Tibial artery (tissue), 4 donors: ENCODE data around the gene ADCY7.

Source experiments
- DNase-seq, 2 donors: peaks; one replicate each; pipeline ENCODE4 v3.0.0-alpha.2; 2019
- H3K27ac ChIP-seq, 2 donors: fragments of 200-600 bp; sonication (generic) in 1 of 2; 1 replicate in 1 of 2; 2 replicates in 1 of 2; pipeline ENCODE4 v1.5.1; 2018 to 2019; ENCODE audit warnings: mild to moderate bottlenecking in 1 of 2
- H3K27me3 ChIP-seq, 2 donors: fragments of 200-600 bp; sonication (generic) in 1 of 2; one replicate each; pipeline versions ENCODE4 v1.5.1 to v1.6.0; 2016 to 2019
- H3K36me3 ChIP-seq, 3 donors: fragments of 200-600 bp; sonication (generic) in 2 of 3; one replicate each; pipeline ENCODE4 v1.5.1; 2016 to 2019; ENCODE audit warnings: mild to moderate bottlenecking in 2 of 3
- H3K4me1 ChIP-seq, 4 donors: fragments of 200-600 bp; sonication (generic) in 2 of 4; 1 replicate in 3 of 4; 2 replicates in 1 of 4; pipeline ENCODE4 v1.5.1; 2016 to 2019
- H3K4me3 ChIP-seq, 2 donors: fragments of 200-600 bp; sonication (generic) in 1 of 2; 1 replicate in 1 of 2; 2 replicates in 1 of 2; pipeline ENCODE4 v1.5.1; 2018 to 2019; ENCODE audit warnings: mild to moderate bottlenecking in 2 of 2
- H3K9me3 ChIP-seq, 3 donors: fragments of 200-600 bp; sonication (generic) in 1 of 3; one replicate each; pipeline ENCODE4 v1.5.1; 2016 to 2019
- intact Hi-C: fragments of 100-400 bp; cut with DNase I; formaldehyde crosslinking; loops from one replicate; pipeline ENCODE4 v1.15.0; 2023; ENCODE audit warnings: low total_unique reads
- TF ChIP-seq, protein P1 (sequence below), 2 experiments: fragments of 200-600 bp in 1 of 2; fragments of 450-650 bp in 1 of 2; IDR thresholded peaks; one replicate each; pipeline ENCODE4 v1.5.1; 2017 to 2019; ENCODE audit warnings: antibody characterized with exemption in 2 of 2, mild to moderate bottlenecking in 1 of 2, moderate library complexity in 1 of 2

Gene ADCY7

DNA sequence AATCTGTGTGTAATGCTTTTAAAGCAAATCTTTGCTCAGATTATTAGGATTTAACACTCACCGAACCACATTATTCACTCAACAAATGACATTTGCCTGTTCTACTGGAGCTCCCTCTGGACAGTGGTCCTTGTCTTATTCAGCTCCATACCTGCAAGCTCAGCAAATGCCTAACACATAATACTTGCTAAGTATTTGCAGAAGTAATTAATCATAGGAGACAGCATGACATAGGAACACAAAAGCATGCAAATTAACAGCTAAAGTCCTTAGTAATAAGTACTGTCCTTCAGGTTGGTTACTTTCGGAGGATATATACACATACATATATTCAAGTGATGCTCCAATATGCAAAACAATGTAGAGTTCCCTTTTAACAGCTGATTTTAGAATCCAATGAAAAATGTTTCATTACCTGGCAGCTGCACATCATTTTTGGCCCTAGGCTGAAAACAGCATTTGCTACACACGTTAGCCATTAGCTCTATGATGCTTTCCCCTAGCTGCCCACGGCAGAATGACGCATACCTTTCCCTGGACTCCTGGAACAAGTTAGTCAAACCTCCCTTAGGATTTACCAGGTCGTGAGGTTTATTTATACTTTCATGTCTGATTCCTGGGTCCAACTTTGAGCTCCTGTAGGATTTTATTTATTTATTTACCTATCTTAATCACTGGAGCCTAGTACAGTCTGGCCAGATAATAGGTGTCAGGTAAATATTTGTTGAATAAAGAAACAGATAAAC is 93.9 kb downstream of the ADCY7 start:
- TF ChIP-seq, protein P1, sequence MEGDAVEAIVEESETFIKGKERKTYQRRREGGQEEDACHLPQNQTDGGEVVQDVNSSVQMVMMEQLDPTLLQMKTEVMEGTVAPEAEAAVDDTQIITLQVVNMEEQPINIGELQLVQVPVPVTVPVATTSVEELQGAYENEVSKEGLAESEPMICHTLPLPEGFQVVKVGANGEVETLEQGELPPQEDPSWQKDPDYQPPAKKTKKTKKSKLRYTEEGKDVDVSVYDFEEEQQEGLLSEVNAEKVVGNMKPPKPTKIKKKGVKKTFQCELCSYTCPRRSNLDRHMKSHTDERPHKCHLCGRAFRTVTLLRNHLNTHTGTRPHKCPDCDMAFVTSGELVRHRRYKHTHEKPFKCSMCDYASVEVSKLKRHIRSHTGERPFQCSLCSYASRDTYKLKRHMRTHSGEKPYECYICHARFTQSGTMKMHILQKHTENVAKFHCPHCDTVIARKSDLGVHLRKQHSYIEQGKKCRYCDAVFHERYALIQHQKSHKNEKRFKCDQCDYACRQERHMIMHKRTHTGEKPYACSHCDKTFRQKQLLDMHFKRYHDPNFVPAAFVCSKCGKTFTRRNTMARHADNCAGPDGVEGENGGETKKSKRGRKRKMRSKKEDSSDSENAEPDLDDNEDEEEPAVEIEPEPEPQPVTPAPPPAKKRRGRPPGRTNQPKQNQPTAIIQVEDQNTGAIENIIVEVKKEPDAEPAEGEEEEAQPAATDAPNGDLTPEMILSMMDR (IDR thresholded peaks at IDR 0.05), result no peak
- H3K9me3 ChIP-seq, result no peaks in the 10 kb centered on the region
- DNase-seq, result peak in 1 of 2 donors; percentile 87
- H3K36me3 ChIP-seq, result peaks cover 0 to 19% (median 14%) of the 10 kb centered on the region in 3 donors
- H3K4me3 ChIP-seq, result no peak overlapping the region
- H3K27ac ChIP-seq, result peak overlapping the region; percentile 65 to 67
- H3K4me1 ChIP-seq, result peaks cover 0 to 61% (median 25%) of the 10 kb centered on the region in 4 donors
- intact Hi-C loops, result loop anchor here (5.0 to 10.0 kb wide), 2 partner anchors 338 to 385 kb away; partner anchors contain the start of gene CYLD
- H3K27me3 ChIP-seq, result no peaks in the 10 kb centered on the region

DNA sequence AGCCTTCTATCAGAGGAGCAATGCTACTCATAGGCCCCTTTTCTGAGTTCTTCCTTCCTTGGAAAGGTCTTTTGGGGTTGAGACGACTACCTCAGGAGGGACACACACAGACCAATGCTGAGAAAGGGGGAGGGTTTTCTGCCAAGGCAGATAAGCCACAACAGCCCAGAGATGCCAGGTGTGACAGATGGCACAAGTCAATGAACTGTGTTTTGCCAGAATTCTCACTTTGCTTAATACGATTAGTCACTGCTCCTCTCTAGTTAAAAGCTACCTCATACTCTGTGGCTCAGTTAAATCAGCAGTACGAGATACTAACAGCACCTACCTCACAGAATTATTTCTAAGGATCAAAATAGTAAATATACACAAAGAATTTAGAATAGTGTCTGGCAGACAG is 94.4 kb downstream of the ADCY7 start:
- H3K4me1 ChIP-seq, result peaks cover 0 to 67% (median 26%) of the 10 kb centered on the region in 4 donors
- peaks cover 0 to 19% (median 14%) of the 10 kb centered on the region in 3 donors for H3K36me3 ChIP-seq
- H3K4me3 ChIP-seq, result no peak overlapping the region
- no peak for DNase-seq
- H3K27me3 ChIP-seq, result no peaks in the 10 kb centered on the region
- intact Hi-C loops, result loop anchor here (5.0 to 10.0 kb wide), 2 partner anchors 338 to 384 kb away; partner anchors contain the start of gene CYLD
- H3K9me3 ChIP-seq, result no peaks in the 10 kb centered on the region
- TF ChIP-seq, protein P1 (IDR thresholded peaks at IDR 0.05), result no peak
- H3K27ac ChIP-seq, result peak overlapping the region; percentile 65 to 67

DNA sequence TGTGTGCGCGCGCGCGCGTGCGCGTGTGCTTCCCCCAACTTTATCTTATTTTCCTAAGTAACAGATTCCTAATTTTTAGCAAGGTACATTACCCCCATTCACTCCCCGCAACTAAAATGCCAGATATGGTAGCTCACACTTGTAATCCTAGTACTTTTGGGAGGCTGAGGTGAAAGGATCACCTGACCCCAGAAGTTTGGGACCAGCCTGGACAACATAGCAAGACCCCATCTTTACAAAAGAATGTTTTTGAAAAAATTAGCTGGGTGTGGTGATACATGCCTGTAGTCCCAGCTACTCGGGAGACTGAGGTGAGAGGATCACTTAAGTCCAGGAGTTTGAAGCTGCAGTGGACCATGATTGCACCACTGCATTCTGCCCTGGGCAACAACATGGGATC is 97.3 kb downstream of the ADCY7 start:
- intact Hi-C loops, result loop anchor here (5.0 to 10.0 kb wide), 2 partner anchors 341 to 381 kb away; partner anchors contain the start of gene CYLD
- H3K4me3 ChIP-seq, result no peak overlapping the region
- peaks cover 0 to 14% (median 9%) of the 10 kb centered on the region in 3 donors for H3K36me3 ChIP-seq
- H3K27me3 ChIP-seq, result no peaks in the 10 kb centered on the region
- H3K4me1 ChIP-seq, result peaks cover 0 to 83% (median 43%) of the 10 kb centered on the region in 4 donors
- peak overlapping the region in 1 of 2 donors; percentile 20 for H3K27ac ChIP-seq
- TF ChIP-seq, protein P1 (IDR thresholded peaks at IDR 0.05), result no peak
- no peak for DNase-seq
- no peaks in the 10 kb centered on the region for H3K9me3 ChIP-seq

DNA sequence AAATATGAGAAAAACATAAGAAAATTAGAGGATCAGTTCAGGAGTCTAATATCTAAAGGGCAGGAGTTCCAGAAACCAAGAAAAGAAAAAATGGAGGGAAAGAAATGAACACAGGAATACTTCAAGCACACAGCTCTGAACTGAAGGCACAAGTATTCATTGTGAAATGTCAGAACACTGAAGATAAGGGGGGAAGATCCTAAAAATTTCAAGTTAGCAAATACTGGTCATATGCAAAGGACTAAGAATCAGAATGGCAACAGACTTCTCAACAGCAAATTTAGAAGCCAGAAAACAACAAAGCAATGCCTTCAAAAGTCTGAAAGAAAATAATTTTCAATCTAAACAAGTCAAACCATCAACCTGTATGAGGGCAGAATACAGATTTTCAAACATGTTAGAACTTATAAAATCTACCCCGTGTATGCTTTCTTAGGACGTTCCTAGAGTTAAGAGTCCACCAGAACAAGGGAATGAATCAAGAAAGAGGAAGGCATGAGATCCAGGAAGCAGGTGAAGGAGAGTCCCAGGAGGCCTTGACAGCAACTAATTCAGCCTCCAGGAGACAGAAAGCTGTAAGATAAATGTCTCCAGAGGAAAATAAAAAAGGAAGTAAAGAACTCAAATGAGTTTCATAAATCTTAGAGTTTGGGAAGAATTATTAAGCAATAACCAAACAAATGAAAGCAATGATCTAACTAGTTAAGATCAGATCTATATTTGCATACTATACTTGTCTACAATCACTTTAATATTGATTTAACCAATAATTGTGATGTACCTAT is 99.6 kb downstream of the ADCY7 start:
- no peak for DNase-seq
- intact Hi-C loops, result loop anchor here (10.0 kb wide), 1 partner anchor 379 kb away; the partner anchor contains the start of gene CYLD
- H3K9me3 ChIP-seq, result no peaks in the 10 kb centered on the region
- no peak overlapping the region for H3K4me3 ChIP-seq
- H3K36me3 ChIP-seq, result peaks cover 0 to 14% (median 9%) of the 10 kb centered on the region in 3 donors
- H3K4me1 ChIP-seq, result peaks cover 0 to 75% (median 34%) of the 10 kb centered on the region in 4 donors
- peak overlapping the region in 1 of 2 donors; percentile 13 for H3K27ac ChIP-seq
- no peaks in the 10 kb centered on the region for H3K27me3 ChIP-seq
- TF ChIP-seq, protein P1 (IDR thresholded peaks at IDR 0.05), result no peak
